GM23338 (cell line): ENCODE results near the gene ERCC1. TPM values are rescaled to one million over a fixed set of nuclear protein-coding genes. Genes with fewer than 3 reads are reported as not detected.
A peak's percentile ranks its signal among the peaks of the same experiment; 100 is the strongest.

ENCODE experiments used
- ATAC-seq: fragments of 200-7000 bp; cut with Tn5 transposase; 3 replicates; pipeline ENCODE4 v1.9.1; 2020
- DNase-seq: peaks from one replicate; pipeline ENCODE4 v3.0.0-alpha.2; 2015; ENCODE audit warnings: low spot score
- H2AFZ ChIP-seq: fragments of 200-600 bp; sonication (generic); 2 replicates; pipeline ENCODE4 v1.8.0; 2016; ENCODE audit warnings: antibody characterized with exemption, mild to moderate bottlenecking, moderate library complexity
- H3F3A ChIP-seq: fragments of 200-600 bp; sonication (generic); replicated peaks from 2 replicates; pipeline ENCODE4 v1.8.0; 2017; ENCODE audit warnings: antibody characterized with exemption, mixed run types, low read depth
- H3K27ac ChIP-seq: fragments of 200-600 bp; sonication (generic); 2 replicates; pipeline ENCODE4 v1.6.1; 2016; ENCODE audit warnings: low read depth
- H3K27me3 ChIP-seq: fragments of 200-600 bp; sonication (generic); 2 replicates; pipeline ENCODE4 v1.8.0; 2016; ENCODE audit warnings: mild to moderate bottlenecking, mixed run types, moderate library complexity; ENCODE audit not compliant: insufficient read depth
- H3K36me3 ChIP-seq: fragments of 200-600 bp; sonication (generic); 2 replicates; pipeline ENCODE4 v1.8.0; 2016; ENCODE audit warnings: mild to moderate bottlenecking; ENCODE audit not compliant: insufficient read depth
- H3K4me1 ChIP-seq: fragments of 200-600 bp; sonication (generic); 2 replicates; pipeline ENCODE4 v1.8.0; 2016; ENCODE audit warnings: mild to moderate bottlenecking, moderate library complexity; ENCODE audit not compliant: insufficient read depth
- H3K4me2 ChIP-seq: fragments of 200-600 bp; sonication (generic); 2 replicates; pipeline ENCODE4 v1.7.1; 2017; ENCODE audit warnings: mixed run types
- H3K4me3 ChIP-seq: fragments of 200-600 bp; sonication (generic); 2 replicates; pipeline ENCODE4 v1.6.1; 2016; ENCODE audit warnings: mixed run types
- H3K79me2 ChIP-seq: fragments of 200-600 bp; sonication (generic); replicated peaks from 2 replicates; pipeline ENCODE4 v1.8.0; 2017; ENCODE audit warnings: mild to moderate bottlenecking; ENCODE audit not compliant: insufficient read depth
- H3K9me2 ChIP-seq: fragments of 200-600 bp; sonication (generic); 2 replicates; pipeline ENCODE4 v1.8.0; 2017; ENCODE audit not compliant: insufficient read depth
- H4K20me1 ChIP-seq: fragments of 200-600 bp; sonication (generic); replicated peaks from 2 replicates; pipeline ENCODE4 v1.8.0; 2017; ENCODE audit warnings: mild to moderate bottlenecking; ENCODE audit not compliant: insufficient read depth
- H3K27ac Mint-ChIP-seq: 2 replicates; pipeline ENCODE4 v1.8.0; 2020; ENCODE audit warnings: inconsistent platforms, mild to moderate bottlenecking, moderate library complexity, mixed read lengths
- H3K27me3 Mint-ChIP-seq: 3 replicates; pipeline ENCODE4 v1.8.0; 2022; ENCODE audit warnings: low read depth, mild to moderate bottlenecking, moderate library complexity, mixed read lengths, inconsistent platforms; ENCODE audit not compliant: insufficient read depth, poor library complexity
- H3K36me3 Mint-ChIP-seq: 3 replicates; pipeline ENCODE4 v1.8.0; 2021; ENCODE audit warnings: low read depth, mild to moderate bottlenecking, inconsistent platforms, moderate library complexity, mixed read lengths
- H3K4me1 Mint-ChIP-seq: 3 replicates; pipeline ENCODE4 v1.8.0; 2020; ENCODE audit warnings: mild to moderate bottlenecking, inconsistent platforms, mixed read lengths
- H3K4me3 Mint-ChIP-seq: 3 replicates; pipeline ENCODE4 v1.8.0; 2021; ENCODE audit warnings: moderate library complexity, mild to moderate bottlenecking, inconsistent platforms, mixed read lengths
- H3K9me3 Mint-ChIP-seq: 3 replicates; pipeline ENCODE4 v1.8.0; 2020; ENCODE audit warnings: moderate library complexity, mild to moderate bottlenecking, inconsistent platforms, mixed read lengths
- CREB1 ChIP-seq: fragments of 250-450 bp; sonication (Bioruptor Pico); IDR thresholded peaks from 2 replicates; pipeline ENCODE4 v1.5.0; 2020; ENCODE audit warnings: low read depth, mild to moderate bottlenecking, moderate library complexity
- CTCF ChIP-seq, 2 experiments: fragments of 200-600 bp in 1 of 2; sonication (generic) in 1 of 2; conservative IDR thresholded peaks; 2 replicates each; pipeline versions ENCODE4 v1.5.1 to v1.6.1; 2016 to 2017; ENCODE audit warnings: antibody characterized with exemption in 2 of 2, low read depth in 2 of 2, mild to moderate bottlenecking in 2 of 2, moderate library complexity in 1 of 2
- NANOG ChIP-seq: IDR thresholded peaks from 2 replicates; pipeline ENCODE4 v1.6.1; 2016; ENCODE audit warnings: antibody characterized with exemption, borderline replicate concordance
- STAT1 ChIP-seq: IDR thresholded peaks from one replicate; pipeline ENCODE4 v1.6.1; 2016; ENCODE audit warnings: antibody characterized with exemption; ENCODE audit not compliant: unreplicated experiment
- ZNF114 ChIP-seq: fragments of 250-450 bp; sonication (Bioruptor Pico); IDR thresholded peaks from 2 replicates; pipeline ENCODE4 v1.5.0; 2020; ENCODE audit warnings: mild to moderate bottlenecking, moderate library complexity
- ZNF331 ChIP-seq: fragments of 250-450 bp; sonication (Bioruptor Pico); IDR thresholded peaks from 2 replicates; pipeline ENCODE4 v1.5.0; 2020; ENCODE audit warnings: low read depth, mild to moderate bottlenecking, moderate library complexity
- polyA plus RNA-seq: library from polyadenylated mRNA; unstranded; fragments of >200 nt; fragmentation: Nextera tagmentation; extraction: Ambion mirVana; gene quantifications from 2 replicates; pipeline ENCODE4 v1.2.1, GENCODE V29; 2016
- total RNA-seq: library from RNA; depleted of rRNA; stranded (reverse); fragments of >200 nt; shearing (Covaris generic); gene quantifications from 2 replicates; pipeline ENCODE4 v1.2.3, GENCODE V29; 2014
- TF ChIP-seq, protein P1 (sequence below): IDR thresholded peaks from 2 replicates; pipeline ENCODE4 v1.6.1; 2016; ENCODE audit warnings: antibody characterized with exemption

Gene ERCC1
- total and polyA plus RNA-seq, 2 experiments from 2014 or later, result 39.0 to 52.3 TPM

GRCh38 chr19:45468159-45468651 is 44.5 kb upstream of the ERCC1 start:
- no peaks in the 10 kb centered on the region for H3K9me2 ChIP-seq
- no peak overlapping the region for H3K27ac ChIP-seq
- no peaks in the 10 kb centered on the region for H4K20me1 ChIP-seq
- peaks cover 41% of the 10 kb centered on the region for H3K27me3 Mint-ChIP-seq
- peak overlapping the region; percentile 93 for H2AFZ ChIP-seq
- peaks cover 17% of the 10 kb centered on the region for H3F3A ChIP-seq
- peak; percentile 2 for ATAC-seq
- peaks cover 20% of the 10 kb centered on the region for H3K4me1 Mint-ChIP-seq
- H3K79me2 ChIP-seq, result no peaks in the 10 kb centered on the region
- H3K27me3 ChIP-seq, result peaks cover 47% of the 10 kb centered on the region
- H3K9me3 Mint-ChIP-seq, result no peaks in the 10 kb centered on the region
- peak overlapping the region; percentile 87 for H3K4me3 Mint-ChIP-seq
- no peak for DNase-seq
- H3K4me1 ChIP-seq, result peaks cover 22% of the 10 kb centered on the region; the same call in 1 of the 2 replicates
- no peak for TF ChIP-seq NANOG
- TF ChIP-seq CTCF (conservative IDR thresholded peaks at IDR 0.05; ENCODE audit: low read depth in 2 of 2), result 0 out of 4 replicates have a peak, but pooled peaks of 1 of the 2 experiments have one; percentile 1
- peak overlapping the region; percentile 98 for H3K4me2 ChIP-seq
- peak overlapping the region; percentile 95 for H3K27ac Mint-ChIP-seq
- no peaks in the 10 kb centered on the region for H3K36me3 ChIP-seq
- H3K36me3 Mint-ChIP-seq, result no peaks in the 10 kb centered on the region; the same call in 2 of the 3 replicates
- peak overlapping the region; percentile 95 for H3K4me3 ChIP-seq

GRCh38 chr19:45467456-45468158 is 43.9 kb upstream of the ERCC1 start, which contains the start of gene FOSB:
TSS of gene FOSB (plus strand) at chr19:45467996. CDS start at chr19:45468587, 591 bp downstream.
- no peaks in the 10 kb centered on the region for H3K36me3 ChIP-seq
- ATAC-seq, result peak; percentile 2; the same call in 2 of the 3 replicates

More at GRCh38 chr19:45467456-45468158, 43.9 kb upstream of the ERCC1 start, which contains the start of gene FOSB:
- no peaks in the 10 kb centered on the region for H3K9me2 ChIP-seq
- peaks cover 22% of the 10 kb centered on the region; the same call in 1 of the 2 replicates for H3K4me1 ChIP-seq
- Mint-ChIP-seq H3K4me1 (peaks cover 16% of the 10 kb centered on the region), H3K9me3 (no peaks in the 10 kb centered on the region), H3K27ac (peak within 1 kb of the TSS; percentile 95), H3K4me3 (peak within 1 kb of the TSS; percentile 87), H3K36me3 (no peaks in the 10 kb centered on the region; the same call in 2 of the 3 replicates), H3K27me3 (peaks cover 38% of the 10 kb centered on the region)
- peak within 1 kb of the TSS; percentile 100 for H2AFZ ChIP-seq
- H3K4me3 ChIP-seq, result peak within 1 kb of the TSS; percentile 95
- no peaks in the 10 kb centered on the region for H3K79me2 ChIP-seq
- peaks cover 17% of the 10 kb centered on the region for H3F3A ChIP-seq
- TF ChIP-seq, protein P1, sequence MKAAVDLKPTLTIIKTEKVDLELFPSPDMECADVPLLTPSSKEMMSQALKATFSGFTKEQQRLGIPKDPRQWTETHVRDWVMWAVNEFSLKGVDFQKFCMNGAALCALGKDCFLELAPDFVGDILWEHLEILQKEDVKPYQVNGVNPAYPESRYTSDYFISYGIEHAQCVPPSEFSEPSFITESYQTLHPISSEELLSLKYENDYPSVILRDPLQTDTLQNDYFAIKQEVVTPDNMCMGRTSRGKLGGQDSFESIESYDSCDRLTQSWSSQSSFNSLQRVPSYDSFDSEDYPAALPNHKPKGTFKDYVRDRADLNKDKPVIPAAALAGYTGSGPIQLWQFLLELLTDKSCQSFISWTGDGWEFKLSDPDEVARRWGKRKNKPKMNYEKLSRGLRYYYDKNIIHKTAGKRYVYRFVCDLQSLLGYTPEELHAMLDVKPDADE, result no peak
- peak; percentile 35 to 42; a peak in 3 of 4 replicates for TF ChIP-seq CTCF (conservative IDR thresholded peaks at IDR 0.05; ENCODE audit: low read depth in 2 of 2)
- TF ChIP-seq ZNF331, result no peak
- TF ChIP-seq CREB1 (CRISPR knock-in tag), result peak; percentile 97
- TF ChIP-seq STAT1, result no peak
- no peak for TF ChIP-seq ZNF114
- TF ChIP-seq NANOG, result no peak
- H4K20me1 ChIP-seq, result no peaks in the 10 kb centered on the region
- peak; percentile 99 for DNase-seq
- peaks cover 41% of the 10 kb centered on the region for H3K27me3 ChIP-seq
- H3K4me2 ChIP-seq, result peak within 1 kb of the TSS; percentile 98
- 0 out of 2 replicates have a peak within 1 kb of the TSS, but pooled peaks have one; percentile 32 for H3K27ac ChIP-seq
